ENCODE results near the gene LRMDA.
A peak's percentile ranks its signal among the peaks of the same experiment; 100 is the strongest.

LRMDA gene

GRCh38 chr10:75696536-75696935 lies 265.1 kb downstream of the LRMDA start:
- H3K36me3 Mint-ChIP-seq (ENCODE audit: low read depth): peaks cover 3% of the 10 kb centered on the region
- H3K9me3 Mint-ChIP-seq: peaks cover 9% of the 10 kb centered on the region
- H3K27me3 Mint-ChIP-seq (ENCODE audit: low read depth): peaks cover 29% of the 10 kb centered on the region
- H3K27ac Mint-ChIP-seq: no peak overlapping the region
- TF ChIP-seq CTCF (IDR thresholded peaks at IDR 0.05; ENCODE audit: unreplicated experiment in 3 of 3): no peak
- H3K4me3 Mint-ChIP-seq: no peak overlapping the region
- H3K4me1 Mint-ChIP-seq: peaks cover 20% of the 10 kb centered on the region

- TF ChIP-seq CTCF (IDR thresholded peaks at IDR 0.05; ENCODE audit: unreplicated experiment in 3 of 3): no peak
- peaks cover 28% of the 10 kb centered on the region for H3K27me3 Mint-ChIP-seq (ENCODE audit: low read depth)
- no peak overlapping the region for H3K4me3 Mint-ChIP-seq
- H3K9me3 Mint-ChIP-seq: peaks cover 6% of the 10 kb centered on the region
- no peaks in the 10 kb centered on the region for H3K36me3 Mint-ChIP-seq (ENCODE audit: low read depth)
- no peak overlapping the region for H3K27ac Mint-ChIP-seq
- H3K4me1 Mint-ChIP-seq: peaks cover 14% of the 10 kb centered on the region
These were observed 271.9 kb downstream of the LRMDA start for GRCh38 chr10:75703191-75703854.

- Mint-ChIP-seq H3K27me3 (ENCODE audit: low read depth) (peaks cover 35% of the 10 kb centered on the region), H3K27ac (no peak overlapping the region), H3K4me3 (no peak overlapping the region), H3K4me1 (peaks cover 30% of the 10 kb centered on the region), H3K9me3 (peaks cover 1% of the 10 kb centered on the region), H3K36me3 (ENCODE audit: low read depth) (no peaks in the 10 kb centered on the region)
- TF ChIP-seq CTCF (IDR thresholded peaks at IDR 0.05; ENCODE audit: unreplicated experiment in 3 of 3): no peak
These were observed 274.0 kb downstream of the LRMDA start for GRCh38 chr10:75705426-75705825.

- peak overlapping the region; percentile 19 to 38 (median 26) for H3K27ac Mint-ChIP-seq
- no peak overlapping the region for H3K4me3 Mint-ChIP-seq
- peaks cover 47% of the 10 kb centered on the region for H3K27me3 Mint-ChIP-seq (ENCODE audit: low read depth)
- no peak for TF ChIP-seq CTCF (IDR thresholded peaks at IDR 0.05; ENCODE audit: unreplicated experiment in 3 of 3)
- no peaks in the 10 kb centered on the region for H3K36me3 Mint-ChIP-seq (ENCODE audit: low read depth)
- H3K4me1 Mint-ChIP-seq: peaks cover 34% of the 10 kb centered on the region
- H3K9me3 Mint-ChIP-seq: no peaks in the 10 kb centered on the region
These were observed 275.8 kb downstream of the LRMDA start for GRCh38 chr10:75707080-75707840.

- TF ChIP-seq CTCF (IDR thresholded peaks at IDR 0.05; ENCODE audit: unreplicated experiment in 3 of 3): no peak
- H3K4me3 Mint-ChIP-seq: no peak overlapping the region
- H3K27me3 Mint-ChIP-seq (ENCODE audit: low read depth): peaks cover 47% of the 10 kb centered on the region
- no peaks in the 10 kb centered on the region for H3K9me3 Mint-ChIP-seq
- H3K27ac Mint-ChIP-seq: peak overlapping the region; percentile 19 to 38 (median 26)
- H3K36me3 Mint-ChIP-seq (ENCODE audit: low read depth): no peaks in the 10 kb centered on the region
- H3K4me1 Mint-ChIP-seq: peaks cover 37% of the 10 kb centered on the region
These were observed 276.6 kb downstream of the LRMDA start for GRCh38 chr10:75708060-75708459.
